HCT116 (cell line): ENCODE results near the gene GAMT. TPM values are rescaled to one million over a fixed set of nuclear protein-coding genes. Genes with fewer than 3 reads are reported as not detected.

Experiments
- ATAC-seq: fragments of 200-7000 bp; cut with Tn5 transposase; 2 replicates; pipeline ENCODE4 v1.9.1; 2020; ENCODE audit warnings: mild to moderate bottlenecking, moderate library complexity
- BruUV-seq: library from RNA; stranded (reverse); fragments of 400-500 nt; replicated peaks from 2 replicates; lab custom pipeline; 2021; lab: Mats Ljungman, UMichigan
- CTCF ChIA-PET: fragments of 300-600 bp; sonication (Branson Sonifier 250); formaldehyde crosslinking; loops from one replicate; lab custom pipeline; 2021; ENCODE audit warnings: antibody characterized with exemption; lab: Charles Lee
- POLR2A ChIA-PET: fragments of 300-600, 350-600 bp; sonication (Branson Sonifier 250); formaldehyde crosslinking; loops from one replicate; lab custom pipeline; 2021; ENCODE audit warnings: antibody characterized with exemption; lab: Charles Lee
- RAD21 ChIA-PET, 2 experiments: fragments of 300-600 bp; sonication (Branson Sonifier 250); formaldehyde crosslinking; loops; one replicate each; lab custom pipeline; 2023; ENCODE audit warnings: low total read pairs in 2 of 2; ENCODE audit not compliant: uncharacterized antibody in 2 of 2, unreplicated experiment in 2 of 2, low non-redundant PET in 1 of 2; lab: Charles Lee
- DNase-seq: peaks from one replicate; pipeline ENCODE4 v3.0.0-alpha.2; 2010; ENCODE audit warnings: low read depth, low spot score
- H2AFZ ChIP-seq: fragments of 200-600 bp; shearing (Covaris generic), sonication (generic); 2 replicates; pipeline ENCODE4 v1.6.1; 2017; ENCODE audit warnings: low read depth, mixed run types, mixed read lengths, antibody characterized with exemption, low read length; ENCODE audit not compliant: poor library complexity, severe bottlenecking
- H3K27ac ChIP-seq: 2 replicates; pipeline ENCODE4 v1.5.1; 2012; ENCODE audit warnings: low read depth, low read length
- H3K27me3 ChIP-seq: fragments of 200-600 bp; sonication (generic); 2 replicates; pipeline ENCODE4 v1.6.1; 2016; ENCODE audit warnings: mixed run types, low read length, mixed read lengths; ENCODE audit not compliant: insufficient read depth
- H3K36me3 ChIP-seq, 2 experiments: fragments of 200-500 bp in 1 of 2; fragments of 200-600 bp in 1 of 2; sonication (Bioruptor generic) in 1 of 2; sonication (generic) in 1 of 2; 2 replicates each; pipeline versions ENCODE4 v1.5.1 to v1.6.1; 2014 to 2016; ENCODE audit warnings: low read length in 2 of 2, inconsistent platforms in 1 of 2, mixed read lengths in 1 of 2, mixed run types in 1 of 2; ENCODE audit not compliant: insufficient read depth in 2 of 2, control insufficient read depth in 1 of 2
- H3K4me1 ChIP-seq, 2 experiments: fragments of 200-600 bp in 1 of 2; sonication (generic) in 1 of 2; 2 replicates each; pipeline versions ENCODE4 v1.5.1 to v1.6.1; 2012 to 2017; ENCODE audit warnings: low read length in 2 of 2, inconsistent platforms in 1 of 2, mild to moderate bottlenecking in 1 of 2, mixed read lengths in 1 of 2, mixed run types in 1 of 2, moderate library complexity in 1 of 2; ENCODE audit not compliant: insufficient read depth in 2 of 2, control insufficient read depth in 1 of 2
- H3K4me2 ChIP-seq: fragments of 200-600 bp; sonication (generic); 2 replicates; pipeline ENCODE4 v1.6.1; 2017; ENCODE audit warnings: mixed run types, low read length, mixed read lengths
- H3K4me3 ChIP-seq, 2 experiments: fragments of 200-600 bp in 1 of 2; sonication (generic) in 1 of 2; replicated peaks in 1 of 2; 2 replicates each; pipeline ENCODE4 v1.5.1; 2011 to 2016; ENCODE audit warnings: low read length in 2 of 2, control low read depth in 1 of 2, low read depth in 1 of 2, mild to moderate bottlenecking in 1 of 2, mixed read lengths in 1 of 2, mixed run types in 1 of 2
- H3K79me2 ChIP-seq: fragments of 200-600 bp; sonication (generic); 2 replicates; pipeline ENCODE4 v1.6.1; 2017; ENCODE audit warnings: mild to moderate bottlenecking, mixed run types, low read length, moderate library complexity, mixed read lengths; ENCODE audit not compliant: insufficient read depth
- H3K9ac ChIP-seq: fragments of 200-600 bp; sonication (generic); 2 replicates; pipeline ENCODE4 v1.6.1; 2016; ENCODE audit warnings: low read length, mixed read lengths
- H3K9me2 ChIP-seq: fragments of 200-600 bp; sonication (generic), shearing (Covaris generic); 2 replicates; pipeline ENCODE4 v1.6.1; 2017; ENCODE audit warnings: mixed run types, mild to moderate bottlenecking, moderate library complexity; ENCODE audit not compliant: insufficient read depth
- H3K9me3 ChIP-seq, 2 experiments: fragments of 200-500 bp in 1 of 2; fragments of 200-600 bp in 1 of 2; sonication (Bioruptor generic) in 1 of 2; sonication (generic) in 1 of 2; 2 replicates each; pipeline ENCODE4 v1.6.1; 2014 to 2017; ENCODE audit warnings: low read length in 2 of 2, mixed read lengths in 2 of 2, inconsistent platforms in 1 of 2, low read depth in 1 of 2, mild to moderate bottlenecking in 1 of 2, mixed run types in 1 of 2, moderate library complexity in 1 of 2; ENCODE audit not compliant: control insufficient read depth in 1 of 2, insufficient read depth in 1 of 2
- H4K20me1 ChIP-seq: fragments of 200-600 bp; sonication (generic), shearing (Covaris generic); 2 replicates; pipeline ENCODE4 v1.6.1; 2017; ENCODE audit warnings: mixed run types, mild to moderate bottlenecking, moderate library complexity; ENCODE audit not compliant: insufficient read depth
- CTCF ChIP-seq, 3 experiments: fragments of 200-600 bp in 1 of 3; sonication (generic) in 1 of 3; IDR thresholded peaks in 2 of 3; conservative IDR thresholded peaks in 1 of 3; 2 replicates each; pipeline ENCODE4 v1.5.1; 2012 to 2017; ENCODE audit warnings: low read depth in 2 of 3, low read length in 2 of 3, antibody characterized with exemption in 1 of 3, borderline replicate concordance in 1 of 3, control low read depth in 1 of 3, mild to moderate bottlenecking in 1 of 3, mixed read lengths in 1 of 3, mixed run types in 1 of 3, moderate library complexity in 1 of 3; ENCODE audit not compliant: insufficient read depth in 1 of 3
- EGR1 ChIP-seq: IDR thresholded peaks from 2 replicates; pipeline ENCODE4 v1.6.1; 2012; ENCODE audit warnings: low read depth
- ELF1 ChIP-seq: IDR thresholded peaks from 2 replicates; pipeline ENCODE4 v1.6.1; 2012; ENCODE audit warnings: low read depth, borderline replicate concordance
- EZH2 ChIP-seq: fragments of 200-600 bp; sonication (generic); IDR thresholded peaks from 2 replicates; pipeline ENCODE4 v1.6.1; 2017; ENCODE audit warnings: antibody characterized with exemption, mixed run types
- EZH2phosphoT487 ChIP-seq: fragments of 200-600 bp; IDR thresholded peaks from 2 replicates; pipeline ENCODE4 v1.6.1; 2018; ENCODE audit warnings: antibody characterized with exemption, borderline replicate concordance
- FOSL1 ChIP-seq: IDR thresholded peaks from 2 replicates; pipeline ENCODE4 v1.6.1; 2012; ENCODE audit warnings: low read depth
- MAX ChIP-seq: IDR thresholded peaks from 2 replicates; pipeline ENCODE4 v1.6.1; 2012
- POLR2A ChIP-seq: IDR thresholded peaks from 2 replicates; pipeline ENCODE4 v1.7.0; 2011; ENCODE audit warnings: borderline replicate concordance; ENCODE audit not compliant: insufficient read depth, insufficient read length; ENCODE audit errors: extremely low read depth
- POLR2AphosphoS5 ChIP-seq: IDR thresholded peaks from 2 replicates; pipeline ENCODE4 v1.6.1; 2011; ENCODE audit warnings: mild to moderate bottlenecking, low read depth, low read length, moderate library complexity
- RAD21 ChIP-seq: IDR thresholded peaks from 2 replicates; pipeline ENCODE4 v1.6.1; 2012; ENCODE audit warnings: low read depth, mild to moderate bottlenecking
- SIN3A ChIP-seq: IDR thresholded peaks from 2 replicates; pipeline ENCODE4 v1.6.1; 2012; ENCODE audit warnings: low read depth
- SP1 ChIP-seq: IDR thresholded peaks from 2 replicates; pipeline ENCODE4 v1.6.1; 2012; ENCODE audit warnings: low read depth
- SRF ChIP-seq: IDR thresholded peaks from 2 replicates; pipeline ENCODE4 v1.6.1; 2012; ENCODE audit warnings: low read depth
- TCF7L2 ChIP-seq: IDR thresholded peaks from 2 replicates; pipeline ENCODE4 v1.7.0; 2011; ENCODE audit warnings: borderline replicate concordance, inconsistent platforms; ENCODE audit not compliant: insufficient read depth, insufficient read length; ENCODE audit errors: extremely low read depth
- YY1 ChIP-seq: IDR thresholded peaks from 2 replicates; pipeline ENCODE4 v1.6.1; 2011; ENCODE audit warnings: low read length, low read depth, moderate library complexity, mild to moderate bottlenecking; ENCODE audit not compliant: insufficient replicate concordance; ENCODE audit errors: extremely low read depth
- ZBTB33 ChIP-seq: IDR thresholded peaks from 2 replicates; pipeline ENCODE4 v1.6.1; 2011; ENCODE audit warnings: mild to moderate bottlenecking, low read length, moderate library complexity; ENCODE audit not compliant: insufficient replicate concordance; ENCODE audit errors: extremely low read depth
- intact Hi-C: fragments of 100-400 bp; cut with micrococcal nuclease; formaldehyde crosslinking; loops from 2 replicates; pipeline ENCODE4 v1.10.0; 2022
- total RNA-seq: library from RNA; stranded (reverse); gene quantifications from one replicate; pipeline ENCODE4 v1.2.1, GENCODE V29; 2021; ENCODE audit not compliant: unreplicated experiment

The GAMT gene
- total RNA-seq, 1 experiment from 2014 or later = 102 TPM

- BruUV-seq = TSS peak; percentile 96
- Histone ChIP-seq H3K9me2 (no peaks in the 10 kb centered on the region), H3K27me3 (no peaks in the 10 kb centered on the region)
Measured at GRCh38 chr19:1406774-1407527, 5.6 kb upstream of the GAMT start.

More at GRCh38 chr19:1406774-1407527, 5.6 kb upstream of the GAMT start:
- H3K9me3 ChIP-seq = no peaks in the 10 kb centered on the region
- peaks cover 24% of the 10 kb centered on the region; the same call in 1 of the 2 replicates for H4K20me1 ChIP-seq
- TF ChIP-seq FOSL1 = no peak
- TF ChIP-seq SIN3A = no peak
- TF ChIP-seq SRF = no peak
- TF ChIP-seq YY1 = no peak
- no peak for TF ChIP-seq EZH2
- TF ChIP-seq ELF1 = no peak
- peak; percentile 75 for TF ChIP-seq POLR2AphosphoS5
- TF ChIP-seq EZH2phosphoT487 = no peak
- TF ChIP-seq MAX = peak; percentile 94
- peak in 2 of 3 experiments; percentile 55 to 66; a peak in 5 of 6 replicates for TF ChIP-seq CTCF (IDR thresholded peaks at IDR 0.05 in 2 of 3, conservative IDR thresholded peaks at IDR 0.05 in 1 of 3; ENCODE audit: borderline replicate concordance in 1 of 3, insufficient read depth in 1 of 3, low read depth in 2 of 3, low read length in 2 of 3)
- TF ChIP-seq SP1 = peak; percentile 67
- TF ChIP-seq RAD21 = no peak
- peak; percentile 53 for TF ChIP-seq TCF7L2
- no peak for TF ChIP-seq EGR1
- TF ChIP-seq ZBTB33 = no peak
- peak; percentile 75 for TF ChIP-seq POLR2A
- TF ChIP-seq, all 23 proteins: peak for 6
- CTCF ChIA-PET = no interaction called here
- peaks cover 2 to 28% of the 10 kb centered on the region in 2 experiments; a peak in 2 of 4 replicates for H3K36me3 ChIP-seq
- H3K27ac ChIP-seq = peak overlapping the region; percentile 98
- RAD21 ChIA-PET = no interaction called here
- peaks cover 43% of the 10 kb centered on the region for H3K79me2 ChIP-seq
- H3K4me2 ChIP-seq = peak overlapping the region; percentile 86
- peaks cover 26 to 54% of the 10 kb centered on the region in 2 experiments for H3K4me1 ChIP-seq
- intact Hi-C loops = loop anchor here (10.0 kb wide), 1 partner anchor 132 kb away; the partner anchor contains the start of gene FAM174C
- DNase-seq = peak; percentile 96
- POLR2A ChIA-PET = no interaction called here
- no peak overlapping the region for H2AFZ ChIP-seq
- H3K4me3 ChIP-seq = peak overlapping the region; percentile 54 to 61
- ATAC-seq = peak; percentile 84
- peak overlapping the region; percentile 68 for H3K9ac ChIP-seq
